Natural killer cell (primary cell): Measurements from ENCODE around the gene DOCK4. TPM values are rescaled to one million over a fixed set of nuclear protein-coding genes. Genes with fewer than 3 reads are reported as not detected.

Experiments used
- ATAC-seq, 3 donors: fragments of 150-1000 bp in 2 of 3; fragments of 200-7000 bp in 1 of 3; cut with Tn5 transposase; 1 replicate in 1 of 3; 2 replicates in 2 of 3; pipeline ENCODE4 v1.10.0; 2021; ENCODE audit warnings: mild to moderate bottlenecking in 2 of 3, moderate library complexity in 2 of 3
- DNase-seq, 2 donors: peaks; one replicate each; pipeline versions ENCODE4 v3.0.0 to v3.0.0-alpha.2; 2013 to 2021; ENCODE audit warnings: mixed read lengths in 1 of 2
- H3K27ac ChIP-seq: one replicate; pipeline ENCODE4 v1.5.1; 2013; ENCODE audit warnings: mild to moderate bottlenecking, low read length
- H3K27me3 ChIP-seq: one replicate; pipeline ENCODE4 v1.6.1; 2013; ENCODE audit warnings: low read length; ENCODE audit not compliant: control insufficient read depth, insufficient read depth
- H3K36me3 ChIP-seq: one replicate; pipeline ENCODE4 v1.6.1; 2013; ENCODE audit warnings: low read length; ENCODE audit not compliant: control insufficient read depth, insufficient read depth
- H3K4me1 ChIP-seq: one replicate; pipeline ENCODE4 v1.6.1; 2013; ENCODE audit warnings: low read length; ENCODE audit not compliant: control insufficient read depth, insufficient read depth
- H3K4me3 ChIP-seq: one replicate; pipeline ENCODE4 v1.5.1; 2013; ENCODE audit warnings: low read length
- H3K9me3 ChIP-seq: one replicate; pipeline ENCODE4 v1.6.1; 2013; ENCODE audit warnings: low read length; ENCODE audit not compliant: control insufficient read depth, insufficient read depth
- H3K27ac Mint-ChIP-seq, 2 donors: one replicate each; pipeline ENCODE4 v1.8.0; 2022; ENCODE audit warnings: mild to moderate bottlenecking in 2 of 2, mixed read lengths in 2 of 2, moderate library complexity in 1 of 2
- H3K27me3 Mint-ChIP-seq, 2 donors: one replicate each; pipeline ENCODE4 v1.8.0; 2022; ENCODE audit warnings: low read depth in 2 of 2, mixed read lengths in 2 of 2
- H3K36me3 Mint-ChIP-seq: one replicate; pipeline ENCODE4 v1.8.0; 2022; ENCODE audit warnings: mixed read lengths
- H3K4me1 Mint-ChIP-seq, 2 donors: one replicate each; pipeline ENCODE4 v1.8.0; 2022; ENCODE audit warnings: mixed read lengths in 2 of 2
- H3K4me3 Mint-ChIP-seq: one replicate; pipeline ENCODE4 v1.8.0; 2022; ENCODE audit warnings: mild to moderate bottlenecking, moderate library complexity, mixed read lengths
- H3K9me3 Mint-ChIP-seq, 2 donors: one replicate each; pipeline ENCODE4 v1.8.0; 2022; ENCODE audit warnings: mixed read lengths in 2 of 2
- WGBS: methylation state at CpG from one replicate; pipeline ENCODE4 v1.1.7; 2013; ENCODE audit warnings: missing lambda C conversion rate; ENCODE audit not compliant: insufficient coverage; 5-methylcytosine and 5-hydroxymethylcytosine counted together
- intact Hi-C: fragments of 100-400 bp; cut with micrococcal nuclease; formaldehyde crosslinking; loops from one replicate; pipeline ENCODE4 v1.14.2; 2022
- total RNA-seq, 4 donors: library from RNA; stranded (reverse); fragments of 120-200 nt in 1 of 4; gene quantifications; one replicate each; pipeline versions ENCODE4 v1.2.3 to v1.2.4, GENCODE V29; 2013 to 2022
- TF ChIP-seq, protein P1 (sequence below): fragments of 200-600 bp; IDR thresholded peaks from one replicate; pipeline ENCODE4 v1.8.0; 2022; ENCODE audit warnings: antibody characterized with exemption

Gene DOCK4
- total RNA-seq, 3 donors from 2014 or later (not counting 1 experiment from before 2014, with no cell fraction given): 0.61 to 2.4 (median 0.89) TPM

DNA sequence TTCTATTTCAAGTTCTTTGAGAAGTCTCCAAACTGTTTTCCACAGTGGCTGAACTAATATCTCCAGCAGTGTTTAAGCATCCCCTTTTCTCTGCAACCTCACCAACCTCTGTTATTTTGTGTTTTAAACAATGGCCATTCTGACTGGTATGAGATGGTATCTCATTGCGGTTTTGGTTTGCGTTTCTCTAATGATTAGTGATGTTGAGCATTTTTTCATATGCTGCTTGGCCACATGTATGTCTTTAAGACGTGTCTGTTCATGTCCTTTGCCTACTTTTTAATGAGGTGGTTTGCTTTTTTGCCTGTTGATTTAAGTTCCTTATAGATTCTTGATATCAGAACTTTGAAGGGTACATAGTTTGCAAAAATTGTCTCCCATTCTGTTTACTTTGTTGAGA lies 487.3 kb downstream of the DOCK4 start:
- Mint-ChIP-seq H3K9me3 (no peaks in the 10 kb centered on the region), H3K4me1 (no peaks in the 10 kb centered on the region), H3K36me3 (no peaks in the 10 kb centered on the region), H3K27ac (no peak overlapping the region), H3K4me3 (no peak overlapping the region), H3K27me3 (no peaks in the 10 kb centered on the region)
- ATAC-seq: no peak
- Histone ChIP-seq H3K4me3 (no peak overlapping the region), H3K36me3 (no peaks in the 10 kb centered on the region), H3K27ac (no peak overlapping the region), H3K4me1 (no peaks in the 10 kb centered on the region), H3K27me3 (no peaks in the 10 kb centered on the region), H3K9me3 (no peaks in the 10 kb centered on the region)
- 80% methylated on average over 3 of the region's 3 CpGs for WGBS
- TF ChIP-seq, protein P1, sequence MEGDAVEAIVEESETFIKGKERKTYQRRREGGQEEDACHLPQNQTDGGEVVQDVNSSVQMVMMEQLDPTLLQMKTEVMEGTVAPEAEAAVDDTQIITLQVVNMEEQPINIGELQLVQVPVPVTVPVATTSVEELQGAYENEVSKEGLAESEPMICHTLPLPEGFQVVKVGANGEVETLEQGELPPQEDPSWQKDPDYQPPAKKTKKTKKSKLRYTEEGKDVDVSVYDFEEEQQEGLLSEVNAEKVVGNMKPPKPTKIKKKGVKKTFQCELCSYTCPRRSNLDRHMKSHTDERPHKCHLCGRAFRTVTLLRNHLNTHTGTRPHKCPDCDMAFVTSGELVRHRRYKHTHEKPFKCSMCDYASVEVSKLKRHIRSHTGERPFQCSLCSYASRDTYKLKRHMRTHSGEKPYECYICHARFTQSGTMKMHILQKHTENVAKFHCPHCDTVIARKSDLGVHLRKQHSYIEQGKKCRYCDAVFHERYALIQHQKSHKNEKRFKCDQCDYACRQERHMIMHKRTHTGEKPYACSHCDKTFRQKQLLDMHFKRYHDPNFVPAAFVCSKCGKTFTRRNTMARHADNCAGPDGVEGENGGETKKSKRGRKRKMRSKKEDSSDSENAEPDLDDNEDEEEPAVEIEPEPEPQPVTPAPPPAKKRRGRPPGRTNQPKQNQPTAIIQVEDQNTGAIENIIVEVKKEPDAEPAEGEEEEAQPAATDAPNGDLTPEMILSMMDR: no peak
- intact Hi-C loops: no loop called here
- no peak for DNase-seq

DNA sequence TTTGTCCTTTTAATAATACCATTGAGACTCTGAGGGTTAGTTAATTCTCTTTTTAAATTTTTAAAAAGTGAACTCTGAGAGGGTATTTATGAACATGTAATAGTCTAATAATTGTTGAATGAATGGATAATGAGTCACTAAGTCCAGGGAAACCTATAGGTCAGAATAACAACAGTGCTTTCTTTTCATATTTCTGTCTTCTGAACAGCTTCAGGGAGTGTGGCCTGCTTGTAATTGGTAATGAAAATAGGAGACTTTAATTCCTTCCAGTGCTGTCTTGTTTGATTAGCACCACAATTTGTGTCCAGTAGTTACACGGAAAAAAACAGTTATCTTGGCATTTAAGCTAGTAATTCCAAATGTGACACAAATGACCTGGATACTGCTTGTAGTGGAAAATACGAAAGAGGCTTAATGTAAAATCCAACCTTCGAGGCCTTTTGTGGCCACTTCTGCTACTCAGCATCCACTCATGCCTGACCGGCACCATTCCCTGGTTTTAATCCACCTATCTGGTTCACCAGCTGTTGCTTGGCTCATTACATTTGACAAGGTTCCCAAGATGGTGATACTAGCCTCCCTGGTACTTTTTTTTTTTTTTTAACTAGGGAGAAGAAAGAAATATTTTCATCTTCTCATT lies 494.7 kb downstream of the DOCK4 start:
- Mint-ChIP-seq H3K9me3 (peaks cover 0 to 2% of the 10 kb centered on the region in 2 donors), H3K36me3 (no peaks in the 10 kb centered on the region), H3K4me1 (no peaks in the 10 kb centered on the region), H3K27ac (no peak overlapping the region), H3K27me3 (no peaks in the 10 kb centered on the region), H3K4me3 (no peak overlapping the region)
- DNase-seq (no peak), ATAC-seq (no peak)
- no peak overlapping the region for H3K4me3 ChIP-seq
- no peak overlapping the region for H3K27ac ChIP-seq
- TF ChIP-seq, protein P1: no peak
- H3K36me3 ChIP-seq: no peaks in the 10 kb centered on the region
- intact Hi-C loops: no loop called here
- no peaks in the 10 kb centered on the region for H3K4me1 ChIP-seq
- H3K27me3 ChIP-seq: no peaks in the 10 kb centered on the region
- WGBS: 84% methylated on average over 4 of the region's 4 CpGs
- H3K9me3 ChIP-seq: peaks cover 2% of the 10 kb centered on the region

DNA sequence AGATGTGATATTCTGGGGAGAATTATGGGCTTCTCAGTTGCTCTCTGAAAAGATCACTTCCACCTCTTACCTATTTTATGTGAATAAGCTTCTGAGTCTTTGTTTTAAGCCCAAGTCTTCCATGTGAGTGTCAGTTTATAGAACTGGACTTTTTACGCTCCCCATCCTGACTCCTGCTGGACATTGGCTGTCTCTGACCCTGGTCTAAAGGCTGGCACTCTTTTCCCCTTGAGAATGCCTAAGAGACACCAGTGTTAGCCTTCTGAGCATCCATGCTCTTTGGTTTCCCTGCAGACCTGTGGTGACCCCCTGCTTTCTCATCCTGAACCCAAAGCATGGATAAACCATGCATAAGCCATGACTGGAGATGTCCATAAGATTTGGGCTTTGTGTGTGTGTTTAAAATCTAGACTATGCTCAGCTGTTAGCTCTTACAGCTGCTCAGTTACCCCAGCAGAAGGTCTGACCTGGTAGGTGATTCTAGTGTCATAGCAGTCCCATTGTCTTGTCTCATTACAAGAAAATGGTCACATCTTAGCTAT lies 495.3 kb downstream of the DOCK4 start:
- Histone ChIP-seq H3K4me3 (no peak overlapping the region), H3K36me3 (no peaks in the 10 kb centered on the region), H3K27ac (no peak overlapping the region), H3K27me3 (no peaks in the 10 kb centered on the region), H3K4me1 (no peaks in the 10 kb centered on the region), H3K9me3 (peaks cover 6% of the 10 kb centered on the region)
- H3K4me1 Mint-ChIP-seq: no peaks in the 10 kb centered on the region
- H3K27ac Mint-ChIP-seq: no peak overlapping the region
- no peaks in the 10 kb centered on the region for H3K36me3 Mint-ChIP-seq
- H3K4me3 Mint-ChIP-seq: no peak overlapping the region
- H3K27me3 Mint-ChIP-seq: no peaks in the 10 kb centered on the region
- ATAC-seq: no peak
- 75% methylated on average over 1 of the region's 1 CpG for WGBS
- intact Hi-C loops: no loop called here
- TF ChIP-seq, protein P1: no peak
- H3K9me3 Mint-ChIP-seq: peaks cover 0 to 2% of the 10 kb centered on the region in 2 donors
- no peak for DNase-seq

DNA sequence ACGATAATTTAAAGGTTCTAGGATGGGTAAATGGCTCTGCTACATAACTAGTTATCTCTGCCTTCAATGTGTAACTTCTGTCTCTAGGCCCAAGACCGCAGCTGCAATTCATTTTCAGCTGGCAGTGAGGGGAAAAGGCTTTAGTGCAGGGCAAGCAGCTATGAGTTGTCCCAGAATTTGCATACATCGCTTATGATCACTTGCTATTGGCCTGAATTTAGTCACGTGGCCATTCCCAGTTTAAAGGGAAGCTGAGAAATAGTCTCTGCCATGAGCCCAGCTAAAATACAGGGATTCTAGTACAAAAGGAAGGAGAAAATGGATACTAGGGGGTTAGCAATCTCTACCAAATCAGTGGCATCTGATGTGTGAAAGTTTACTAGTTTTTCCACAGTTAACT lies 498.1 kb downstream of the DOCK4 start:
- WGBS: 86% methylated on average over 3 of the region's 4 CpGs
- Histone ChIP-seq H3K4me1 (no peaks in the 10 kb centered on the region), H3K4me3 (no peak overlapping the region), H3K36me3 (no peaks in the 10 kb centered on the region), H3K27me3 (no peaks in the 10 kb centered on the region), H3K27ac (no peak overlapping the region), H3K9me3 (peaks cover 13% of the 10 kb centered on the region)
- peaks cover 2 to 7% of the 10 kb centered on the region in 2 donors for H3K9me3 Mint-ChIP-seq
- no peak overlapping the region for H3K4me3 Mint-ChIP-seq
- no peaks in the 10 kb centered on the region for H3K27me3 Mint-ChIP-seq
- intact Hi-C loops: no loop called here
- H3K27ac Mint-ChIP-seq: no peak overlapping the region
- no peak for ATAC-seq
- TF ChIP-seq, protein P1: no peak
- no peaks in the 10 kb centered on the region for H3K4me1 Mint-ChIP-seq
- DNase-seq: no peak
- no peaks in the 10 kb centered on the region for H3K36me3 Mint-ChIP-seq
